MCF 10A (cell line): ENCODE data around the gene HOGA1. TPM values are rescaled to one million over a fixed set of nuclear protein-coding genes. Genes with fewer than 3 reads are reported as not detected.
"Not testable (repeated sequence)": the region's sequence is repeated elsewhere in the genome, so short reads cannot be mapped to it uniquely, and the experiment has no call there.

Experiments used
- BruUV-seq: library from RNA; stranded (reverse); fragments of 400-500 nt; replicated peaks from 2 replicates; lab custom pipeline; 2021; lab: Mats Ljungman, UMichigan
- CTCF ChIA-PET: fragments of 300-600 bp; sonication (Branson Sonifier 250); formaldehyde crosslinking; extraction: SDS; loops from one replicate; lab custom pipeline; 2021; ENCODE audit warnings: antibody characterized with exemption, inconsistent platforms; lab: Yijun Ruan, JAX
- POLR2A ChIA-PET: fragments of 300-600, 350-650 bp; sonication (Branson Sonifier 250); formaldehyde crosslinking; extraction: SDS; loops from one replicate; lab custom pipeline; 2020; ENCODE audit warnings: antibody characterized with exemption, inconsistent platforms; lab: Yijun Ruan, JAX
- DNase-seq: peaks from one replicate; pipeline ENCODE4 v3.0.0-alpha.2; 2018; ENCODE audit not compliant: unreplicated experiment
- H3K27ac Mint-ChIP-seq: one replicate; pipeline ENCODE4 v1.8.0; 2022; ENCODE audit warnings: mild to moderate bottlenecking, low read depth, mixed read lengths; ENCODE audit not compliant: unreplicated experiment
- H3K27me3 Mint-ChIP-seq: one replicate; pipeline ENCODE4 v1.8.0; 2022; ENCODE audit warnings: mixed read lengths; ENCODE audit not compliant: insufficient read depth, unreplicated experiment
- H3K36me3 Mint-ChIP-seq: one replicate; pipeline ENCODE4 v1.8.0; 2022; ENCODE audit warnings: mild to moderate bottlenecking, moderate library complexity, mixed read lengths; ENCODE audit not compliant: insufficient read depth, unreplicated experiment
- H3K4me1 Mint-ChIP-seq: one replicate; pipeline ENCODE4 v1.8.0; 2022; ENCODE audit warnings: mixed read lengths; ENCODE audit not compliant: insufficient read depth, unreplicated experiment
- H3K4me3 Mint-ChIP-seq: one replicate; pipeline ENCODE4 v1.8.0; 2022; ENCODE audit warnings: mild to moderate bottlenecking, moderate library complexity, mixed read lengths; ENCODE audit not compliant: unreplicated experiment
- H3K9me3 Mint-ChIP-seq: one replicate; pipeline ENCODE4 v1.8.0; 2022; ENCODE audit warnings: mixed read lengths; ENCODE audit not compliant: unreplicated experiment
- intact Hi-C: fragments of 100-400 bp; cut with micrococcal nuclease; formaldehyde crosslinking; loops from 2 replicates; pipeline ENCODE4 v1.14.1; 2022
- total RNA-seq: library from RNA; stranded (reverse); gene quantifications from 2 replicates; pipeline ENCODE4 v1.2.3, GENCODE V29; 2022
- TF ChIP-seq, protein P1 (sequence below): fragments of 200-600 bp; IDR thresholded peaks from one replicate; pipeline ENCODE4 v1.8.0; 2022; ENCODE audit warnings: antibody characterized with exemption, mild to moderate bottlenecking; ENCODE audit not compliant: unreplicated experiment

The HOGA1 gene
- total RNA-seq, 1 experiment from 2014 or later: 1.7 TPM

DNA sequence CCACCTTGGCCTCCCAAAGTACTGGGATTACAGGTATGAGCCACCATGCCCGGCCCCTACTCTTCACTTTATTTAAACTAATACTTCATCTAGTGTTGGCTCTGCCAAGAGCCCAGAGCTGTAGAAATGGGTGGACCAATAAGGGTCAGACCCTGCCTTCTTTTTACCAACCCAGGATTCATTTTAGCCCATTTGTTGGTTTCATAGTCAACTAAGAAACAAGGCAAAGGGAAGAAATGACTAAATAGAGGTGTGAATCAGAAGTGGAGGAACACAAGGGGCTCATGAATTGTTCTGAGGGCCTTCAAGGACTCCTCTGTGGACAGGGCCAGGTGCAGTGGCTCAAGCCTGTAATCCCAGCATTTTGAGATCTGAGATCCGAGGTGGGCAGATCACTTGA lies 10.5 kb upstream of the HOGA1 start:
- Mint-ChIP-seq H3K9me3 (no peaks in the 10 kb centered on the region), H3K27ac (peak overlapping the region; percentile 57), H3K4me1 (peaks cover 40% of the 10 kb centered on the region), H3K4me3 (no peak overlapping the region), H3K27me3 (no peaks in the 10 kb centered on the region), H3K36me3 (peaks cover under 1% of the 10 kb centered on the region)
- no TSS peak for BruUV-seq
- DNase-seq: no peak
- intact Hi-C loops: loop anchor here (5.0 kb wide), 2 partner anchors 111 to 159 kb away; no protein-coding TSS in a partner anchor
- POLR2A ChIA-PET: interaction anchor here (0.7 to 6.5 kb wide), 8 partner anchors 11 to 98 kb away, joined by 3 to 184 read pairs (median 10); partner anchors contain the start of gene HOGA1
- TF ChIP-seq, protein P1, sequence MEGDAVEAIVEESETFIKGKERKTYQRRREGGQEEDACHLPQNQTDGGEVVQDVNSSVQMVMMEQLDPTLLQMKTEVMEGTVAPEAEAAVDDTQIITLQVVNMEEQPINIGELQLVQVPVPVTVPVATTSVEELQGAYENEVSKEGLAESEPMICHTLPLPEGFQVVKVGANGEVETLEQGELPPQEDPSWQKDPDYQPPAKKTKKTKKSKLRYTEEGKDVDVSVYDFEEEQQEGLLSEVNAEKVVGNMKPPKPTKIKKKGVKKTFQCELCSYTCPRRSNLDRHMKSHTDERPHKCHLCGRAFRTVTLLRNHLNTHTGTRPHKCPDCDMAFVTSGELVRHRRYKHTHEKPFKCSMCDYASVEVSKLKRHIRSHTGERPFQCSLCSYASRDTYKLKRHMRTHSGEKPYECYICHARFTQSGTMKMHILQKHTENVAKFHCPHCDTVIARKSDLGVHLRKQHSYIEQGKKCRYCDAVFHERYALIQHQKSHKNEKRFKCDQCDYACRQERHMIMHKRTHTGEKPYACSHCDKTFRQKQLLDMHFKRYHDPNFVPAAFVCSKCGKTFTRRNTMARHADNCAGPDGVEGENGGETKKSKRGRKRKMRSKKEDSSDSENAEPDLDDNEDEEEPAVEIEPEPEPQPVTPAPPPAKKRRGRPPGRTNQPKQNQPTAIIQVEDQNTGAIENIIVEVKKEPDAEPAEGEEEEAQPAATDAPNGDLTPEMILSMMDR: no peak
- CTCF ChIA-PET: interaction anchor here (0.6 to 12.4 kb wide), 12 partner anchors 8 to 336 kb away, joined by 3 to 373 read pairs (median 4); partner anchors contain the start of genes HOGA1, MORN4 and RRP12

DNA sequence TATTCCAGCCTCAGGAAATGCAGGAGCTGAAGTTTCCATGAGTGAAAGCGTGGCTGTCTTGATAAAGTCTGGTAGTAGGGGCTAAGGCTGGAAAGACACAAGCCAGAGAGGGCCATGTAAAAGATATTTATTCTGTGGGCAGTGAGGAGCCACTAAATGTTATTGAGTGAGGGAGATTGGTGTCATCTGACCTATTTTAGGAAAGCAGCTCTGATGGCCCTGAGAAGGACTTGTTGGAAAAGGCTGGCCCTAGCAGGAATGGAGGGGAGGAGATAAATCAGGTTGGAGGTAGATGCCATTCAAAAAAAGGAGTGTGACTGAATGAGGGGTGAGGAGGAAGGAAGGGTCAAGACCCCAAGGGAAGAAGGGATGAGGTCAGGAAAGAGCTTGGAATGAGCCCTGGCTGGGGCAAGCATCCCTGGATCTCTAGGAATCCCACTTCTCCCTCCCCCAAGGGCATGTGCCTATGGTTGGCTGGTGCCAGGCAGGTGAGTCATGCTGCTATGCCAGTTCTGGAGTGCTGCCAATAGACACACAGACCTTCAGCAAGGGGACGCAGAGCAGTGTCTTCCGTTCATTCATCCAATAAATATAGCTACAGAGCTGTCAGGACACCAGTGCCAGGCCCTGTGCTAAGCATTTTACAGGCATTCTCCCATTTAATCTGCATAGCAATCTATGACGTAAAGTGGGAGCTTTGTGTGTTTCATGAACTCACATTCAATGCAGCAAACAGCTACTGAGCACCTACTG lies 9.6 kb upstream of the HOGA1 start:
- DNase-seq: peak; percentile 99
- Mint-ChIP-seq H3K36me3 (peaks cover under 1% of the 10 kb centered on the region), H3K27me3 (no peaks in the 10 kb centered on the region), H3K27ac (peak overlapping the region; percentile 21), H3K4me1 (peaks cover 40% of the 10 kb centered on the region), H3K9me3 (no peaks in the 10 kb centered on the region), H3K4me3 (no peak overlapping the region)
- POLR2A ChIA-PET: interaction anchor here (0.8 to 6.5 kb wide), 18 partner anchors 10 to 173 kb away, joined by 3 to 184 read pairs (median 5); partner anchors contain the start of genes HOGA1, PI4K2A, RRP12 and UBTD1
- intact Hi-C loops: loop anchor here (5.0 kb wide), 2 partner anchors 112 to 158 kb away; no protein-coding TSS in a partner anchor
- TF ChIP-seq, protein P1: no peak
- no TSS peak for BruUV-seq
- CTCF ChIA-PET: interaction anchor here (0.5 to 12.4 kb wide), 15 partner anchors 9 to 151 kb away, joined by 3 to 373 read pairs (median 4); partner anchors contain the start of genes HOGA1 and MORN4

DNA sequence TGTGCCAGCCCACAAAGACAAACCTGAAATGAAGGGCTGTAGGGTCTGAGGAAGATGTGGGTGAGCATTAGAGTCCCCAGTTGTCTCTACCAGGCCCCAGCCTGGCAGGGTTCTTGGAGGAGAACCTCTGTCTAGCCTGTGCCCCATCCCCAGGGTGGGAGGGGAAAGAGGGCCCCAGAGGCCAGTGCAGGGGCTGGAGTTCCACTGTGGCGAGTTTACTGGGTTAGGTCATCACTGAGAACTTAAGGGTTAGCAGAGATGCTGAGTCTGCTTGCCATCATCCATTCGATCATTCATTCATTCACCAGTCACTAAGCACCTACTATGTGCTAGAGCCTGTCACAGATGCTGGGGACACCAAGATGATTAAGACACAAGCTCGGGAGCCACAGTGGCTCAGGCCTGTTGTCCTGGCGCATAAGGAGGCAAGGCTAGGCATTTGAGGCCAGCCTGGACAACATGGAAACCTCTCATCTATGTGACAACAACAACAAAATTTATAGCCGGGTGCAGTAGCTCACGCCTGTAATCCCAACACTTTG lies 9.0 kb upstream of the HOGA1 start:
- no peak overlapping the region for H3K4me3 Mint-ChIP-seq
- POLR2A ChIA-PET: interaction anchor here (0.6 to 6.5 kb wide), 20 partner anchors 10 to 174 kb away, joined by 3 to 184 read pairs (median 5); partner anchors contain the start of genes HOGA1, PI4K2A, RRP12 and UBTD1
- H3K9me3 Mint-ChIP-seq: no peaks in the 10 kb centered on the region
- no peak for DNase-seq
- CTCF ChIA-PET: interaction anchor here (0.6 to 12.4 kb wide), 11 partner anchors 9 to 231 kb away, joined by 3 to 373 read pairs (median 3); partner anchors contain the start of genes C10orf62 and HOGA1
- peak overlapping the region; percentile 21 for H3K27ac Mint-ChIP-seq
- H3K36me3 Mint-ChIP-seq: peaks cover 7% of the 10 kb centered on the region
- no TSS peak for BruUV-seq
- H3K27me3 Mint-ChIP-seq: no peaks in the 10 kb centered on the region
- TF ChIP-seq, protein P1: no peak
- intact Hi-C loops: no loop called here
- peaks cover 40% of the 10 kb centered on the region for H3K4me1 Mint-ChIP-seq

DNA sequence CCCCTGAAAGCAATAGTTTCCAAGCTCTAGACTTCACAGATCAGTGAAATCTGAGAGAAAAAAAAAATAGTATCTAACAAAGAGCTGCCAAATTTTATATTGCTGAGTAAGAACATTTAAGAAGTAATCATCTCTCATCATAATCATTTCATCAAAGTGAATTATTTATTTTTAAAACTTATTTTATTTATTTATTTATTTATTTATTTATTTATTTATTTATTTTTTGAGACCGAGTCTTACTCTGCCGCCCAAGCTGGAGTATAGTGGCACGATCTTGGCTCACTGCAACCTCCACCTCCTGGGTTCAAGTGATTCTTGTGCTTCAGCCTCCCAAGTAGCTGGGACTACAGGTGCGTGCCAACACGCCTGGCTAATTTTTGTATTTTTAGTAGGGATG lies 7.7 kb upstream of the HOGA1 start:
- H3K27me3 Mint-ChIP-seq, H3K27ac Mint-ChIP-seq, H3K36me3 Mint-ChIP-seq, intact Hi-C loops, H3K9me3 Mint-ChIP-seq, H3K4me3 Mint-ChIP-seq, BruUV-seq, DNase-seq: not testable (repeated sequence)
- H3K4me1 Mint-ChIP-seq: peaks cover 35% of the 10 kb centered on the region
- POLR2A ChIA-PET: interaction anchor here (0.6 to 6.5 kb wide), 6 partner anchors 7 to 740 kb away, joined by 3 to 184 read pairs (median 4); partner anchors contain the start of gene HOGA1
- CTCF ChIA-PET: interaction anchor here (0.8 to 12.4 kb wide), 4 partner anchors 9 to 36 kb away, joined by 4 to 373 read pairs (median 5); no protein-coding TSS in a partner anchor
